Esophagus squamous epithelium (tissue), 4 donors: ENCODE measurements around the gene RAB3D.

Experiments
- POLR2A ChIP-seq, 4 donors: fragments of 450-650 bp; IDR thresholded peaks; one replicate each; pipeline ENCODE4 v1.6.1; 2017; ENCODE audit warnings: antibody characterized with exemption in 4 of 4, mild to moderate bottlenecking in 4 of 4, moderate library complexity in 3 of 4
- TF ChIP-seq, protein P1 (sequence below), 6 experiments: fragments of 450-650 bp in 4 of 6; fragments of 200-600 bp in 2 of 6; sonication (generic) in 2 of 6; IDR thresholded peaks; one replicate each; pipeline ENCODE4 v1.5.1; 2016 to 2019; ENCODE audit warnings: antibody characterized with exemption in 6 of 6, mild to moderate bottlenecking in 4 of 6, moderate library complexity in 4 of 6

DNA sequence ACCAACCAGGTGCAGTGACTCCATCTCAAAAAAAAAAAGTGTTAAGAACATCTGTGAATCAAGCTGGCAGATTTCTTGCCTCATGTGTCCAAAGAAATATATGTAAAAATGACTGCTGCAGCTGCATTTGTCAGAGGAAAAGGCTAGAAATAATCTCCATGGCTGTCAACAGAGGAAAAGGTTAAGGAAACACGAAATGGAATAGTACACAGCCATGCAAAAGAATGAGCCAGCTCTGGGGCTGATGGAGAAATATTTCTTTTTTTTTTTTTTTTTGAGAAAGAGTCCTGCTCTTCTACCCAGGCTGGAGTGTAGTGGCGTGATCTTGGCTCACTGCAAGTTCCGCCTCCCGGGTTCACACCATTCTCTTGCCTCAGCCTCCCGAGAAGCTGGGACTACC lies 6.6 kb downstream of the RAB3D start:
- TF ChIP-seq, protein P1, sequence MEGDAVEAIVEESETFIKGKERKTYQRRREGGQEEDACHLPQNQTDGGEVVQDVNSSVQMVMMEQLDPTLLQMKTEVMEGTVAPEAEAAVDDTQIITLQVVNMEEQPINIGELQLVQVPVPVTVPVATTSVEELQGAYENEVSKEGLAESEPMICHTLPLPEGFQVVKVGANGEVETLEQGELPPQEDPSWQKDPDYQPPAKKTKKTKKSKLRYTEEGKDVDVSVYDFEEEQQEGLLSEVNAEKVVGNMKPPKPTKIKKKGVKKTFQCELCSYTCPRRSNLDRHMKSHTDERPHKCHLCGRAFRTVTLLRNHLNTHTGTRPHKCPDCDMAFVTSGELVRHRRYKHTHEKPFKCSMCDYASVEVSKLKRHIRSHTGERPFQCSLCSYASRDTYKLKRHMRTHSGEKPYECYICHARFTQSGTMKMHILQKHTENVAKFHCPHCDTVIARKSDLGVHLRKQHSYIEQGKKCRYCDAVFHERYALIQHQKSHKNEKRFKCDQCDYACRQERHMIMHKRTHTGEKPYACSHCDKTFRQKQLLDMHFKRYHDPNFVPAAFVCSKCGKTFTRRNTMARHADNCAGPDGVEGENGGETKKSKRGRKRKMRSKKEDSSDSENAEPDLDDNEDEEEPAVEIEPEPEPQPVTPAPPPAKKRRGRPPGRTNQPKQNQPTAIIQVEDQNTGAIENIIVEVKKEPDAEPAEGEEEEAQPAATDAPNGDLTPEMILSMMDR (IDR thresholded peaks at IDR 0.05), result no peak
- TF ChIP-seq POLR2A (IDR thresholded peaks at IDR 0.05), result no peak
